WTC11 (cell line): Measurements from ENCODE around the gene SALL4.

Source experiments
- ETV6 ChIP-seq: sonication (generic); formaldehyde crosslinking; IDR thresholded peaks from 2 replicates; pipeline ENCODE4 v1.8.1; 2022; ENCODE audit warnings: mild to moderate bottlenecking, missing genetic modification reagents
- NR3C1 ChIP-seq: sonication (generic); formaldehyde crosslinking; conservative IDR thresholded peaks from 2 replicates; pipeline ENCODE4 v1.8.1; 2023; ENCODE audit warnings: low read depth, mild to moderate bottlenecking, missing genetic modification reagents
- SMAD3 ChIP-seq: sonication (generic); formaldehyde crosslinking; IDR thresholded peaks from 2 replicates; pipeline ENCODE4 v1.8.0; 2022; ENCODE audit warnings: missing genetic modification reagents, mild to moderate bottlenecking, borderline replicate concordance
- TF ChIP-seq, protein P1 (sequence below): sonication (generic); formaldehyde crosslinking; IDR thresholded peaks from 2 replicates; pipeline ENCODE4 v1.8.1; 2022; ENCODE audit warnings: missing genetic modification reagents, borderline replicate concordance
- TF ChIP-seq, protein P2 (sequence below): fragments of 200-600 bp; IDR thresholded peaks from 2 replicates; pipeline ENCODE4 v1.8.0; 2022; ENCODE audit warnings: antibody characterized with exemption
- TF ChIP-seq, protein P3 (sequence below): sonication (generic); formaldehyde crosslinking; IDR thresholded peaks from 2 replicates; pipeline ENCODE4 v1.8.0; 2022; ENCODE audit warnings: missing genetic modification reagents
- TF ChIP-seq, protein P4 (sequence below): sonication (generic); formaldehyde crosslinking; IDR thresholded peaks from 2 replicates; pipeline ENCODE4 v1.8.1; 2022; ENCODE audit warnings: mild to moderate bottlenecking, missing genetic modification reagents, moderate library complexity, borderline replicate concordance
- TF ChIP-seq, protein P5 (sequence below): fragments of 250-450 bp; sonication (Bioruptor Pico); IDR thresholded peaks from 2 replicates; pipeline ENCODE4 v2.1.2; 2022; ENCODE audit warnings: mild to moderate bottlenecking, moderate library complexity
- TF ChIP-seq, protein P6 (sequence below): sonication (generic); formaldehyde crosslinking; IDR thresholded peaks from 2 replicates; pipeline ENCODE4 v1.8.0; 2022; ENCODE audit warnings: mild to moderate bottlenecking, missing genetic modification reagents

DNA sequence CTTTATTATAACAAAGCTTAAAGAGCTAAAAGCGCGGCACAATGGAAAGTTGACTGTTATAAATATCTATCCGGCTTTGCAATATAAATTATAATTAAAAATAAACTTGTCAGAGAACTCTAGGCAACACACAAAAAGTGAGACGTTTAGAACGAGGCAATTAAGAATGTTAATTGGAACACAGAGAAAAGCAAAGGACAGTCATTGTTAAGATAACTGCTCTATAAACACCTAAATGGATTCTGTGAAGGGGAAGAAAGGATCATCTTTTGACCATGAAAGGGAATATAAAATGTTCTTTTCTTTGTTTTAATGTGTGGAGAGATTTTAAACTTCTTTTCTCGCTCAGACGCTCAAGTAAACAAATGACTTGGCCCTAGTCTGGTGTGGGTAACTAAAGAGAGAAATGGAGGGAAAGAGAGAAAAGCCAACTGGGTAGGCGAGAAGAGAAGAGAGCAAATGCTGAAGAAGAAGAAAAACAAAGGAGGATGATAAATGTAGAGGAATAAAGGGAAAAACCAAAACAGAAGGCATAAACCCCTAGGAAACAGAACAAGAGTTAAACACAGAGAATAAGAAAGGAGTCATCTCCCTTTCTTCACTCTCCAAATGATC is 9.3 kb upstream of the SALL4 start:
- TF ChIP-seq, protein P1, sequence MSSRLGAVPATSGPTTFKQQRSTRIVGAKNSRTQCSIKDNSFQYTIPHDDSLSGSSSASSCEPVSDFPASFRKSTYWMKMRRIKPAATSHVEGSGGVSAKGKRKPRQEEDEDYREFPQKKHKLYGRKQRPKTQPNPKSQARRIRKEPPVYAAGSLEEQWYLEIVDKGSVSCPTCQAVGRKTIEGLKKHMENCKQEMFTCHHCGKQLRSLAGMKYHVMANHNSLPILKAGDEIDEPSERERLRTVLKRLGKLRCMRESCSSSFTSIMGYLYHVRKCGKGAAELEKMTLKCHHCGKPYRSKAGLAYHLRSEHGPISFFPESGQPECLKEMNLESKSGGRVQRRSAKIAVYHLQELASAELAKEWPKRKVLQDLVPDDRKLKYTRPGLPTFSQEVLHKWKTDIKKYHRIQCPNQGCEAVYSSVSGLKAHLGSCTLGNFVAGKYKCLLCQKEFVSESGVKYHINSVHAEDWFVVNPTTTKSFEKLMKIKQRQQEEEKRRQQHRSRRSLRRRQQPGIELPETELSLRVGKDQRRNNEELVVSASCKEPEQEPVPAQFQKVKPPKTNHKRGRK (CRISPR knock-in tag): no peak
- TF ChIP-seq, protein P2, sequence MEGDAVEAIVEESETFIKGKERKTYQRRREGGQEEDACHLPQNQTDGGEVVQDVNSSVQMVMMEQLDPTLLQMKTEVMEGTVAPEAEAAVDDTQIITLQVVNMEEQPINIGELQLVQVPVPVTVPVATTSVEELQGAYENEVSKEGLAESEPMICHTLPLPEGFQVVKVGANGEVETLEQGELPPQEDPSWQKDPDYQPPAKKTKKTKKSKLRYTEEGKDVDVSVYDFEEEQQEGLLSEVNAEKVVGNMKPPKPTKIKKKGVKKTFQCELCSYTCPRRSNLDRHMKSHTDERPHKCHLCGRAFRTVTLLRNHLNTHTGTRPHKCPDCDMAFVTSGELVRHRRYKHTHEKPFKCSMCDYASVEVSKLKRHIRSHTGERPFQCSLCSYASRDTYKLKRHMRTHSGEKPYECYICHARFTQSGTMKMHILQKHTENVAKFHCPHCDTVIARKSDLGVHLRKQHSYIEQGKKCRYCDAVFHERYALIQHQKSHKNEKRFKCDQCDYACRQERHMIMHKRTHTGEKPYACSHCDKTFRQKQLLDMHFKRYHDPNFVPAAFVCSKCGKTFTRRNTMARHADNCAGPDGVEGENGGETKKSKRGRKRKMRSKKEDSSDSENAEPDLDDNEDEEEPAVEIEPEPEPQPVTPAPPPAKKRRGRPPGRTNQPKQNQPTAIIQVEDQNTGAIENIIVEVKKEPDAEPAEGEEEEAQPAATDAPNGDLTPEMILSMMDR: no peak
- TF ChIP-seq, protein P3, sequence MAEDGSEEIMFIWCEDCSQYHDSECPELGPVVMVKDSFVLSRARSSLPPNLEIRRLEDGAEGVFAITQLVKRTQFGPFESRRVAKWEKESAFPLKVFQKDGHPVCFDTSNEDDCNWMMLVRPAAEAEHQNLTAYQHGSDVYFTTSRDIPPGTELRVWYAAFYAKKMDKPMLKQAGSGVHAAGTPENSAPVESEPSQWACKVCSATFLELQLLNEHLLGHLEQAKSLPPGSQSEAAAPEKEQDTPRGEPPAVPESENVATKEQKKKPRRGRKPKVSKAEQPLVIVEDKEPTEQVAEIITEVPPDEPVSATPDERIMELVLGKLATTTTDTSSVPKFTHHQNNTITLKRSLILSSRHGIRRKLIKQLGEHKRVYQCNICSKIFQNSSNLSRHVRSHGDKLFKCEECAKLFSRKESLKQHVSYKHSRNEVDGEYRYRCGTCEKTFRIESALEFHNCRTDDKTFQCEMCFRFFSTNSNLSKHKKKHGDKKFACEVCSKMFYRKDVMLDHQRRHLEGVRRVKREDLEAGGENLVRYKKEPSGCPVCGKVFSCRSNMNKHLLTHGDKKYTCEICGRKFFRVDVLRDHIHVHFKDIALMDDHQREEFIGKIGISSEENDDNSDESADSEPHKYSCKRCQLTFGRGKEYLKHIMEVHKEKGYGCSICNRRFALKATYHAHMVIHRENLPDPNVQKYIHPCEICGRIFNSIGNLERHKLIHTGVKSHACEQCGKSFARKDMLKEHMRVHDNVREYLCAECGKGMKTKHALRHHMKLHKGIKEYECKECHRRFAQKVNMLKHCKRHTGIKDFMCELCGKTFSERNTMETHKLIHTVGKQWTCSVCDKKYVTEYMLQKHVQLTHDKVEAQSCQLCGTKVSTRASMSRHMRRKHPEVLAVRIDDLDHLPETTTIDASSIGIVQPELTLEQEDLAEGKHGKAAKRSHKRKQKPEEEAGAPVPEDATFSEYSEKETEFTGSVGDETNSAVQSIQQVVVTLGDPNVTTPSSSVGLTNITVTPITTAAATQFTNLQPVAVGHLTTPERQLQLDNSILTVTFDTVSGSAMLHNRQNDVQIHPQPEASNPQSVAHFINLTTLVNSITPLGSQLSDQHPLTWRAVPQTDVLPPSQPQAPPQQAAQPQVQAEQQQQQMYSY (CRISPR knock-in tag): no peak
- TF ChIP-seq SMAD3 (CRISPR knock-in tag): no peak
- TF ChIP-seq, protein P4, sequence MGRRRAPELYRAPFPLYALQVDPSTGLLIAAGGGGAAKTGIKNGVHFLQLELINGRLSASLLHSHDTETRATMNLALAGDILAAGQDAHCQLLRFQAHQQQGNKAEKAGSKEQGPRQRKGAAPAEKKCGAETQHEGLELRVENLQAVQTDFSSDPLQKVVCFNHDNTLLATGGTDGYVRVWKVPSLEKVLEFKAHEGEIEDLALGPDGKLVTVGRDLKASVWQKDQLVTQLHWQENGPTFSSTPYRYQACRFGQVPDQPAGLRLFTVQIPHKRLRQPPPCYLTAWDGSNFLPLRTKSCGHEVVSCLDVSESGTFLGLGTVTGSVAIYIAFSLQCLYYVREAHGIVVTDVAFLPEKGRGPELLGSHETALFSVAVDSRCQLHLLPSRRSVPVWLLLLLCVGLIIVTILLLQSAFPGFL (CRISPR knock-in tag): no peak
- no peak for TF ChIP-seq ETV6
- TF ChIP-seq, protein P5, sequence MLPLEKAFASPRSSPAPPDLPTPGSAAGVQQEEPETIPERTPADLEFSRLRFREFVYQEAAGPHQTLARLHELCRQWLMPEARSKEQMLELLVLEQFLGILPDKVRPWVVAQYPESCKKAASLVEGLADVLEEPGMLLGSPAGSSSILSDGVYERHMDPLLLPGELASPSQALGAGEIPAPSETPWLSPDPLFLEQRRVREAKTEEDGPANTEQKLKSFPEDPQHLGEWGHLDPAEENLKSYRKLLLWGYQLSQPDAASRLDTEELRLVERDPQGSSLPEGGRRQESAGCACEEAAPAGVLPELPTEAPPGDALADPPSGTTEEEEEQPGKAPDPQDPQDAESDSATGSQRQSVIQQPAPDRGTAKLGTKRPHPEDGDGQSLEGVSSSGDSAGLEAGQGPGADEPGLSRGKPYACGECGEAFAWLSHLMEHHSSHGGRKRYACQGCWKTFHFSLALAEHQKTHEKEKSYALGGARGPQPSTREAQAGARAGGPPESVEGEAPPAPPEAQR: no peak
- TF ChIP-seq NR3C1 (CRISPR knock-in tag): no peak
- TF ChIP-seq, protein P6, sequence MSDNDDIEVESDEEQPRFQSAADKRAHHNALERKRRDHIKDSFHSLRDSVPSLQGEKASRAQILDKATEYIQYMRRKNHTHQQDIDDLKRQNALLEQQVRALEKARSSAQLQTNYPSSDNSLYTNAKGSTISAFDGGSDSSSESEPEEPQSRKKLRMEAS (CRISPR knock-in tag): no peak
